ENCODE data around the gene HEG1. TPM values are rescaled to one million over a fixed set of nuclear protein-coding genes. Genes with fewer than 3 reads are reported as not detected.

Gene HEG1
- total RNA-seq (100 to 1,000 TPM in 7 of 10 donors, 10 to 100 TPM in 3; 79.0 to 186 (median 143) TPM), polyA plus RNA-seq (10 to 100 TPM; 12.2 to 25.4 TPM)
- long read RNA-seq, donor 1, partial matches to known transcripts, result 7 of 32 reads
- long read RNA-seq, donor 1, other reads (novel, unspliced or antisense), result 25 of 32 reads
- long read RNA-seq, donor 2, partial matches to known transcripts, result 7 of 41 reads
- long read RNA-seq, donor 2, other reads (novel, unspliced or antisense), result 33 of 41 reads
- long read RNA-seq, donor 3, partial matches to known transcripts, result 23 of 71 reads
- long read RNA-seq, donor 3, other reads (novel, unspliced or antisense), result 47 of 71 reads

- no peak for TF ChIP-seq CTCF (IDR thresholded peaks at IDR 0.05)
- ATAC-seq (peak; percentile 89 to 94 (median 92)), DNase-seq (peak; percentile 93 to 94)
- H3K4me1 ChIP-seq, result peaks cover 20 to 76% (median 63%) of the 10 kb centered on the region in 9 donors
- peak within 1 kb of the TSS; percentile 79 to 96 (median 85) for H3K4me3 ChIP-seq
- no peaks in the 10 kb centered on the region for H3K9me3 ChIP-seq
- intact Hi-C loops (cut with DNase I), result loop anchor here in 7 of 10 donors (2.0 to 10.0 kb wide), 4 partner anchors 61 to 299 kb away; no protein-coding TSS in a partner anchor
- H3K27ac ChIP-seq, result peak within 1 kb of the TSS; percentile 92 to 99 (median 96)
- H3K36me3 ChIP-seq, result peaks cover 0 to 6% (median 0%) of the 10 kb centered on the region in 9 donors
- no peaks in the 10 kb centered on the region for H3K27me3 ChIP-seq
- 2 to 3% methylated on average over 39 to 67 of the region's 67 CpGs for WGBS, 2 donors
Observed at GRCh38 chr3:125055913-125056745, at the start of gene HEG1. Gene HEG1, minus strand, starts transcription at chr3:125055997. Its CDS starts 107 bp downstream, at chr3:125055890.

DNA sequence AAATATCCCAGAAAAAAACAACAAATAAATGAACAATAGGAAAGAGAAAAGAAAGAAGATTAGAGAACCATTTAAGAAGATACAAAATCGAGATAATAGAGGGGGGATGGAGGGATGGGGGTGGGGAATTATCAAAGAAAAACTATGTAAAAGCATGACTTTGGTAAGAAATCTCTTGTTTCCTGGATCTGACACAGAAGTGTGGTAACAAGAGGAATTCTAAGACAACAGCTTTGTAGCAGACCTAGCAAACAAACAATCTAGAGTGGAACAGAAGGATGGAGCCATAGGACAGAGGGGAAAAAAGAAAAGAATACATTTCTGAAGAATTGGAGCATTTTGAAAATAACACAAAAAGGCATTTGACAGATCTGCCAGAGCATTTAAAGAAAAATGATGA, 49.3 kb upstream of the HEG1 start:
- Histone ChIP-seq H3K27ac (no peak overlapping the region), H3K27me3 (no peaks in the 10 kb centered on the region), H3K4me3 (no peak overlapping the region), H3K4me1 (peaks cover 0 to 20% (median 0%) of the 10 kb centered on the region in 9 donors), H3K9me3 (peaks cover 0 to 14% (median 0%) of the 10 kb centered on the region in 11 donors), H3K36me3 (no peaks in the 10 kb centered on the region)
- no peak for DNase-seq
- no peak for TF ChIP-seq CTCF (IDR thresholded peaks at IDR 0.05)
- whole genome bisulfite sequencing, 2 donors, result 68 to 78% methylated on average over 1 of the region's 1 CpG
- intact Hi-C loops (cut with DNase I), result no loop called here
- ATAC-seq, result no peak

GRCh38 chr3:125104639-125105038, 48.8 kb upstream of the HEG1 start:
- Histone ChIP-seq H3K36me3 (no peaks in the 10 kb centered on the region), H3K4me1 (peaks cover 0 to 15% (median 0%) of the 10 kb centered on the region in 9 donors), H3K27ac (no peak overlapping the region), H3K27me3 (no peaks in the 10 kb centered on the region), H3K4me3 (no peak overlapping the region), H3K9me3 (peaks cover 0 to 19% (median 0%) of the 10 kb centered on the region in 11 donors)
- no peak for TF ChIP-seq CTCF (IDR thresholded peaks at IDR 0.05)
- ATAC-seq (no peak), DNase-seq (no peak)
- 97 to 100% methylated on average over 1 of the region's 1 CpG for WGBS, 2 donors
- intact Hi-C loops (cut with DNase I), result no loop called here

DNA sequence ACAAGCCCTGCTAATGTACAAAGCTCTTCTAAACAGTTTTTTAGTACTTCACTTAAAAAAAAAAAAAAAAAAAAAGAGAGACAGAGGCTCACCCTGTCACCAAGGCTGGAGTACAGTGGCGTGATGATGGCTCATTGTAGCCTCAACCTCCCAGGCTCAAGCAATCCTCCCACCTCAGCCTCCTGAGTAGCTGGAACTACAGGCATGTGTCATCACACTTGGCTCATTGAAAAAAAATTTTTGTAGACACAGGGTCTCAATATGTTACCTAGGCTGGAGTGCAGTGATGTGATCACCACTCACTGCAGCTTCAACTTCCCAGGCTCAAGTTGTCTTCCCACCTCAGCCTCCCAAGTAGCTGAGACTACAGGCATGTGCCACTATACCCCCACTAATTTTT, 47.6 kb upstream of the HEG1 start:
- no peak for DNase-seq
- H3K9me3 ChIP-seq, result peaks cover 0 to 23% (median 0%) of the 10 kb centered on the region in 11 donors
- H3K36me3 ChIP-seq, result no peaks in the 10 kb centered on the region
- 95 to 100% methylated on average over 1 of the region's 1 CpG for WGBS, 2 donors
- peaks cover 0 to 8% (median 0%) of the 10 kb centered on the region in 9 donors for H3K4me1 ChIP-seq
- intact Hi-C loops (cut with DNase I), result no loop called here
- TF ChIP-seq CTCF (IDR thresholded peaks at IDR 0.05), result no peak
- no peak overlapping the region for H3K4me3 ChIP-seq
- no peak overlapping the region for H3K27ac ChIP-seq
- ATAC-seq, result no peak
- H3K27me3 ChIP-seq, result no peaks in the 10 kb centered on the region
